ENCODE data around the gene TENT5C. TPM values are rescaled to one million over a fixed set of nuclear protein-coding genes. Genes with fewer than 3 reads are reported as not detected.

Gene TENT5C
- total and polyA plus RNA-seq, 2 of the 8 experiments (the other 6 are each of a cell fraction or from before 2014, with no cell fraction given) = 0.38 to 0.99 TPM

GRCh38 chr1:117672756-117673155 is 66.9 kb downstream of the TENT5C start:
- Histone ChIP-seq H3K4me3 (ENCODE audit: extremely low read depth in 1 of 4, insufficient read depth in 2 of 4, low read depth in 3 of 4, low read length in 4 of 4) (no peak overlapping the region), H4K8ac (ENCODE audit: extremely low read depth, insufficient read depth, low read length) (no peak overlapping the region), H3K9ac (replicated peaks in 1 of 4; ENCODE audit: extremely low read depth in 1 of 4, low read depth in 3 of 4, low read length in 3 of 4) (no peak overlapping the region), H3K4me2 (ENCODE audit: insufficient read depth in 1 of 2, low read depth in 2 of 2, low read length in 2 of 2) (no peak overlapping the region), H2BK120ac (replicated peaks; ENCODE audit: low read depth, low read length) (no peak overlapping the region), H3K27me3 (replicated peaks in 1 of 4; ENCODE audit: control insufficient read depth in 3 of 4, extremely low read depth in 1 of 4, insufficient read depth in 3 of 4, low read length in 3 of 4) (no peaks in the 10 kb centered on the region), H2BK12ac (ENCODE audit: low read depth, low read length) (no peak overlapping the region), H4K5ac (ENCODE audit: insufficient read length, low read depth, low read length) (no peak overlapping the region), H4K20me1 (replicated peaks in 1 of 2; ENCODE audit: control insufficient read depth in 1 of 2, insufficient read depth in 2 of 2, low read length in 2 of 2) (no peaks in the 10 kb centered on the region), H3K4ac (replicated peaks; ENCODE audit: insufficient read length, low read depth, low read length) (no peak overlapping the region), H3K14ac (ENCODE audit: insufficient read length) (no peak overlapping the region), H2BK20ac (ENCODE audit: low read length) (no peak overlapping the region), H2AK5ac (ENCODE audit: low read depth, low read length) (no peak overlapping the region), H3K4me1 (replicated peaks in 1 of 4; ENCODE audit: control insufficient read depth in 3 of 4, insufficient read depth in 4 of 4, low read length in 3 of 4) (peaks cover 0 to 2% (median 0%) of the 10 kb centered on the region in 4 experiments; a peak in 3 of 7 replicates), H4K91ac (replicated peaks; ENCODE audit: insufficient read length, low read length) (no peak overlapping the region), H3K79me2 (ENCODE audit: control insufficient read depth in 1 of 2, insufficient read depth in 2 of 2, low read length in 2 of 2) (no peaks in the 10 kb centered on the region), H3K9me3 (ENCODE audit: insufficient read depth in 2 of 2, low read depth in 1 of 2, low read length in 1 of 2) (no peaks in the 10 kb centered on the region), H2AFZ (ENCODE audit: low read length) (no peak overlapping the region), H3K36me3 (ENCODE audit: control insufficient read depth in 2 of 4, insufficient read depth in 4 of 4, low read length in 3 of 4) (no peaks in the 10 kb centered on the region; a peak in 1 of 8 replicates), H3K56ac (replicated peaks; ENCODE audit: insufficient read length, low read depth, low read length) (no peak overlapping the region), H3K23ac (ENCODE audit: insufficient read length) (no peak overlapping the region), H3K18ac (ENCODE audit: extremely low read depth, low read length) (no peak overlapping the region), H3K79me1 (ENCODE audit: low read depth, low read length) (no peaks in the 10 kb centered on the region), H3K27ac (ENCODE audit: low read depth, low read length) (no peak overlapping the region), H2BK15ac (ENCODE audit: low read length) (no peak overlapping the region; the same call in 1 of the 2 replicates), H2BK5ac (ENCODE audit: low read depth, low read length) (no peak overlapping the region), H3K23me2 (ENCODE audit: low read depth, low read length) (no peaks in the 10 kb centered on the region)
- no peak for FAIRE-seq
- no peak for DNase-seq (ENCODE audit: low read depth in 1 of 2, low spot score in 2 of 2)
- TF ChIP-seq POLR2AphosphoS5 (IDR thresholded peaks at IDR 0.05; ENCODE audit: low read depth, low read length) = no peak
- POLR2A ChIA-PET (ENCODE audit: partially characterized antibody) = no interaction called here
- CTCF ChIA-PET (ENCODE audit: partially characterized antibody) = interaction anchor here (1.0 to 2.3 kb wide), 5 partner anchors 12 to 132 kb away, joined by 5 to 10 read pairs (median 8); no protein-coding TSS in a partner anchor
- WGBS, 2 experiments (ENCODE audit: extremely low coverage in 1 of 2, insufficient coverage in 1 of 2, insufficient read length in 1 of 2, insufficient replicate concordance in 2 of 2, low coverage in 1 of 2, low lambda C conversion rate in 2 of 2, missing lambda C conversion rate in 1 of 2) = 92% methylated on average over 12 of the region's 12 CpGs; no CpG with 5 or more reads in 1 of the 2 experiments
